ENCODE measurements around the gene GJA9.

GRCh38 chr1:38826886-38827285 lies 54.5 kb downstream of the GJA9 start:
- TF ChIP-seq CTCF (conservative IDR thresholded peaks at IDR 0.05; ENCODE audit: low read depth, low read length) (no peak), EZH2 (IDR thresholded peaks at IDR 0.05; ENCODE audit: low read length, unreplicated experiment) (no peak)
